Middle frontal gyrus (tissue), 1 donor: Measurements from ENCODE around the gene DSCAML1.

Experiments used
- DNase-seq: peaks from one replicate; pipeline ENCODE4 v3.0.0-alpha.2; 2015; ENCODE audit warnings: low spot score; ENCODE audit errors: extremely low spot score

Gene DSCAML1

GRCh38 chr11:117505285-117505970 is 291.6 kb downstream of the DSCAML1 start:
- DNase-seq: no peak

- no peak for DNase-seq
Observed at GRCh38 chr11:117502779-117503100, 294.3 kb downstream of the DSCAML1 start.

GRCh38 chr11:117502015-117502778 is 294.8 kb downstream of the DSCAML1 start:
- no peak for DNase-seq

GRCh38 chr11:117501237-117501898 is 295.6 kb downstream of the DSCAML1 start:
- DNase-seq: no peak

GRCh38 chr11:117498791-117499190 is 298.2 kb downstream of the DSCAML1 start:
- no peak for DNase-seq

- DNase-seq: no peak
Observed at GRCh38 chr11:117497206-117497951, 299.6 kb downstream of the DSCAML1 start.

GRCh38 chr11:117495357-117495756 is 301.7 kb downstream of the DSCAML1 start:
- DNase-seq: no peak

- no peak for DNase-seq
Observed at GRCh38 chr11:117492578-117493251, 304.3 kb downstream of the DSCAML1 start.

GRCh38 chr11:117490911-117491310 is 306.1 kb downstream of the DSCAML1 start:
- DNase-seq: peak; percentile 11

GRCh38 chr11:117489999-117490679 is 306.9 kb downstream of the DSCAML1 start:
- no peak for DNase-seq

GRCh38 chr11:117488996-117489952 is 307.7 kb downstream of the DSCAML1 start:
- DNase-seq: no peak

GRCh38 chr11:117486059-117486458 is 311.0 kb downstream of the DSCAML1 start:
- no peak for DNase-seq

- no peak for DNase-seq
Observed at GRCh38 chr11:117484156-117484555, 312.9 kb downstream of the DSCAML1 start.

- DNase-seq: no peak
Observed at GRCh38 chr11:117483372-117483771, 313.6 kb downstream of the DSCAML1 start.

- DNase-seq: no peak
Observed at GRCh38 chr11:117482881-117483280, 314.1 kb downstream of the DSCAML1 start.

- DNase-seq: no peak
Observed at GRCh38 chr11:117481885-117482284, 315.1 kb downstream of the DSCAML1 start.

GRCh38 chr11:117481036-117481435 is 316.0 kb downstream of the DSCAML1 start:
- DNase-seq: no peak

GRCh38 chr11:117480221-117480620 is 316.8 kb downstream of the DSCAML1 start:
- DNase-seq: no peak

- DNase-seq: no peak
Observed at GRCh38 chr11:117479372-117479771, 317.6 kb downstream of the DSCAML1 start.
